Panc1 (cell line): ENCODE data around the gene CACNG6. TPM values are rescaled to one million over a fixed set of nuclear protein-coding genes. Genes with fewer than 3 reads are reported as not detected.
A peak's percentile ranks its signal among the peaks of the same experiment; 100 is the strongest.

ENCODE experiments used
- ATAC-seq: fragments of 200-7000 bp; cut with Tn5 transposase; 2 replicates; pipeline ENCODE4 v1.9.1; 2020; ENCODE audit warnings: mild to moderate bottlenecking, moderate library complexity
- BruUV-seq: library from RNA; stranded (reverse); fragments of 400-500 nt; replicated peaks from 2 replicates; lab custom pipeline; 2021; lab: Mats Ljungman, UMichigan
- CTCF ChIA-PET: fragments of 300-600 bp; sonication (Branson Sonifier 250); formaldehyde crosslinking; loops from one replicate; lab custom pipeline; 2022; ENCODE audit warnings: antibody characterized with exemption; lab: Charles Lee
- POLR2A ChIA-PET: fragments of 300-600 bp; sonication (Branson Sonifier 250); formaldehyde crosslinking; loops from one replicate; lab custom pipeline; 2022; ENCODE audit warnings: antibody characterized with exemption; lab: Charles Lee
- DNase-seq: peaks from one replicate; pipeline ENCODE4 v3.0.0-alpha.2; 2010; ENCODE audit warnings: low read depth, low spot score
- H3K27ac ChIP-seq: 2 replicates; pipeline ENCODE4 v1.5.1; 2011; ENCODE audit warnings: mild to moderate bottlenecking, low read length, inconsistent platforms
- H3K27me3 ChIP-seq: fragments of 200-500 bp; sonication (Bioruptor generic); 2 replicates; pipeline ENCODE4 v1.6.0; 2014; ENCODE audit warnings: low read length, inconsistent platforms; ENCODE audit not compliant: control insufficient read depth, insufficient read depth
- H3K36me3 ChIP-seq: fragments of 200-500 bp; sonication (Bioruptor generic); 2 replicates; pipeline ENCODE4 v1.5.1; 2014; ENCODE audit warnings: inconsistent platforms, mild to moderate bottlenecking, low read length, moderate library complexity; ENCODE audit not compliant: control insufficient read depth, insufficient read depth
- H3K4me1 ChIP-seq: 2 replicates; pipeline ENCODE4 v1.5.1; 2011; ENCODE audit warnings: inconsistent platforms, mild to moderate bottlenecking, low read length, moderate library complexity; ENCODE audit not compliant: control insufficient read depth, insufficient read depth
- H3K4me3 ChIP-seq, 2 experiments: 2 replicates each; pipeline ENCODE4 v1.5.1; 2011 to 2012; ENCODE audit warnings: low read depth in 2 of 2, low read length in 2 of 2, mild to moderate bottlenecking in 2 of 2, inconsistent platforms in 1 of 2, moderate library complexity in 1 of 2
- H3K9me3 ChIP-seq: fragments of 200-500 bp; sonication (Bioruptor generic); 2 replicates; pipeline ENCODE4 v1.5.1; 2014; ENCODE audit warnings: low read depth, mild to moderate bottlenecking, inconsistent platforms, low read length, moderate library complexity; ENCODE audit not compliant: control insufficient read depth, insufficient read depth
- CTCF ChIP-seq: fragments of 450-650 bp; IDR thresholded peaks from 2 replicates; pipeline ENCODE4 v1.5.1; 2017; ENCODE audit warnings: mild to moderate bottlenecking
- POLR2AphosphoS5 ChIP-seq: IDR thresholded peaks from 2 replicates; pipeline ENCODE4 v1.6.1; 2012; ENCODE audit warnings: mild to moderate bottlenecking, low read depth, low read length, moderate library complexity
- REST ChIP-seq, 2 experiments: IDR thresholded peaks; 2 replicates each; pipeline ENCODE4 v1.6.1; 2011 to 2012; ENCODE audit warnings: low read depth in 2 of 2, control low read depth in 1 of 2, low read length in 1 of 2, mild to moderate bottlenecking in 1 of 2, moderate library complexity in 1 of 2; ENCODE audit not compliant: insufficient read depth in 1 of 2
- SIN3A ChIP-seq: IDR thresholded peaks from 2 replicates; pipeline ENCODE4 v1.6.1; 2012; ENCODE audit warnings: low read depth, mild to moderate bottlenecking, low read length, moderate library complexity, borderline replicate concordance; ENCODE audit not compliant: insufficient read depth
- TCF7L2 ChIP-seq: IDR thresholded peaks from 2 replicates; pipeline ENCODE4 v1.6.1; 2011; ENCODE audit warnings: mild to moderate bottlenecking, low read depth, low read length, inconsistent platforms
- in situ Hi-C: cut with HindIII; loops from 2 replicates; pipeline ENCODE4 v1.10.0; 2016; ENCODE audit warnings: low sequenced_read_pairs, low pct_unique_long_range_greater_than_20kb
- intact Hi-C: fragments of 100-400 bp; cut with micrococcal nuclease; formaldehyde crosslinking; loops from one replicate; pipeline ENCODE4 v1.10.0; 2022; ENCODE audit not compliant: unreplicated experiment
- total RNA-seq: library from RNA; stranded (reverse); gene quantifications from one replicate; pipeline ENCODE4 v1.2.1, GENCODE V29; 2021; ENCODE audit not compliant: unreplicated experiment

CACNG6 gene
- total RNA-seq, 1 experiment from 2014 or later = 14.6 TPM

- Histone ChIP-seq H3K27ac (peak overlapping the region; percentile 93), H3K36me3 (no peaks in the 10 kb centered on the region), H3K4me3 (no peak overlapping the region), H3K9me3 (no peaks in the 10 kb centered on the region), H3K27me3 (no peaks in the 10 kb centered on the region), H3K4me1 (peaks cover 30% of the 10 kb centered on the region)
- intact Hi-C loops = no loop called here
- in situ Hi-C loops = no loop called here
- DNase-seq (no peak), ATAC-seq (no peak)
- ChIA-PET CTCF (no interaction called here), POLR2A (no interaction called here)
- BruUV-seq = no TSS peak
- TF ChIP-seq TCF7L2 (no peak), CTCF (no peak), SIN3A (no peak), POLR2AphosphoS5 (no peak), REST (IDR thresholded peaks at IDR 0.05; ENCODE audit: insufficient read depth in 1 of 2, low read depth in 2 of 2, low read length in 1 of 2) (no peak)
Measured at GRCh38 chr19:54010474-54010873, 19.0 kb downstream of the CACNG6 start.

- no peak for TF ChIP-seq CTCF
- no peak for TF ChIP-seq REST (IDR thresholded peaks at IDR 0.05; ENCODE audit: insufficient read depth in 1 of 2, low read depth in 2 of 2, low read length in 1 of 2)
- TF ChIP-seq TCF7L2 = no peak
- TF ChIP-seq POLR2AphosphoS5 = no peak
- TF ChIP-seq SIN3A = no peak
- Histone ChIP-seq H3K9me3 (no peaks in the 10 kb centered on the region), H3K27me3 (no peaks in the 10 kb centered on the region), H3K36me3 (no peaks in the 10 kb centered on the region), H3K4me1 (peaks cover 27% of the 10 kb centered on the region), H3K27ac (peak overlapping the region; percentile 93), H3K4me3 (no peak overlapping the region)
- ATAC-seq (no peak), DNase-seq (no peak)
- in situ Hi-C loops (no loop called here), intact Hi-C loops (no loop called here)
- BruUV-seq = no TSS peak
- ChIA-PET POLR2A (interaction anchor here (0.7 kb wide), 2 partner anchors 64 to 144 kb away, joined by 3 to 4 read pairs; partner anchors contain the start of gene MYADM), CTCF (interaction anchor here (0.7 kb wide), 1 partner anchor 24 kb away, joined by 4 read pairs; no protein-coding TSS in a partner anchor)
Measured at GRCh38 chr19:54011507-54012211, 20.2 kb downstream of the CACNG6 start.
